DOHH2 (cell line): ENCODE results near the gene PBOV1.

Source experiments
- H3F3A ChIP-seq: fragments of 200-600 bp; sonication (generic), shearing (Covaris generic); 2 replicates; pipeline ENCODE4 v1.6.0; 2016; ENCODE audit warnings: antibody characterized with exemption, mild to moderate bottlenecking; ENCODE audit not compliant: control insufficient read depth, insufficient read depth
- H3K27ac ChIP-seq: fragments of 200-600 bp; sonication (generic); 2 replicates; pipeline ENCODE4 v1.5.1; 2014; ENCODE audit warnings: low read depth, mild to moderate bottlenecking, low read length, moderate library complexity
- H3K27me3 ChIP-seq: fragments of 200-600 bp; sonication (generic); 2 replicates; pipeline ENCODE4 v1.6.1; 2014; ENCODE audit warnings: mild to moderate bottlenecking, low read length, mixed read lengths; ENCODE audit not compliant: control insufficient read depth
- H3K36me3 ChIP-seq: fragments of 200-600 bp; sonication (generic); 2 replicates; pipeline ENCODE4 v1.6.1; 2014; ENCODE audit warnings: mild to moderate bottlenecking, low read length, moderate library complexity, mixed read lengths; ENCODE audit not compliant: control insufficient read depth
- H3K4me1 ChIP-seq: fragments of 200-600 bp; sonication (generic); 2 replicates; pipeline ENCODE4 v1.6.1; 2014; ENCODE audit warnings: mild to moderate bottlenecking, low read length, mixed read lengths; ENCODE audit not compliant: control insufficient read depth
- H3K4me2 ChIP-seq: fragments of 200-600 bp; sonication (generic); 2 replicates; pipeline ENCODE4 v1.6.0; 2014; ENCODE audit warnings: mild to moderate bottlenecking, low read length, moderate library complexity
- H3K4me3 ChIP-seq: fragments of 200-600 bp; sonication (generic); 2 replicates; pipeline ENCODE4 v1.5.1; 2014; ENCODE audit warnings: mild to moderate bottlenecking, low read length, mixed read lengths
- H3K79me2 ChIP-seq: fragments of 200-600 bp; sonication (generic); 2 replicates; pipeline ENCODE4 v1.6.1; 2014; ENCODE audit warnings: mild to moderate bottlenecking, low read length, mixed read lengths; ENCODE audit not compliant: control insufficient read depth
- H3K9me2 ChIP-seq: fragments of 200-600 bp; sonication (generic); replicated peaks from 2 replicates; pipeline ENCODE4 v1.6.1; 2014; ENCODE audit warnings: mild to moderate bottlenecking, low read length, mixed read lengths; ENCODE audit not compliant: control insufficient read depth
- H3K9me3 ChIP-seq: fragments of 200-600 bp; sonication (generic); 2 replicates; pipeline ENCODE4 v1.6.1; 2014; ENCODE audit warnings: antibody characterized with exemption, low read length, mixed read lengths; ENCODE audit not compliant: control insufficient read depth, insufficient read depth
- H4K20me1 ChIP-seq: fragments of 200-600 bp; sonication (generic); 2 replicates; pipeline ENCODE4 v1.6.0; 2014; ENCODE audit warnings: low read depth, mild to moderate bottlenecking, antibody characterized with exemption, low read length, moderate library complexity; ENCODE audit not compliant: control insufficient read depth, insufficient read depth
- EZH2phosphoT487 ChIP-seq: fragments of 200-600 bp; sonication (generic); IDR thresholded peaks from 2 replicates; pipeline ENCODE4 v1.6.1; 2017; ENCODE audit warnings: borderline replicate concordance, mild to moderate bottlenecking, antibody characterized with exemption, low read length, moderate library complexity, mixed read lengths
- TF ChIP-seq, protein P1 (sequence below): fragments of 200-600 bp; sonication (generic); IDR thresholded peaks from one replicate; pipeline ENCODE4 v1.5.1; 2014; ENCODE audit warnings: antibody characterized with exemption, mild to moderate bottlenecking, low read depth, low read length; ENCODE audit not compliant: poor library complexity, severe bottlenecking

The PBOV1 gene

DNA sequence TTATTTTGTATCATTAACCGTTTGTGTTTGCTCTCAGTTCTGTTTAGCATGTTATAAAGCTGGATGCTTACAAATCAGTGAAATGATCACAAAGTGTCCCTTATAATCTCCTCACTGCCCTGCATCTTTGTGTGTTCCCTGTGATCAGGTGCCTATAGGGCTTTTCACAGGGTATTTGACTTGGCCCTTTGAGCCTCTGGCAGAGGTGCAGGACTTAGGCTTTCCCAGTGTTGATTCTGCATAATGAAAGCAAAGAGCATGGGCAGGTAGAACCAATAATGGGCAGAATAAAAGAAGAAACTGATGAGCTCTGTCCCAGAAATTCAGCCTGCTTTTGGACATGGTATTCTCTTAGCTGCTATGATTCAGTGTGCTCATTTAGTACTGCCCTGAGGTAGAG is 16.9 kb upstream of the PBOV1 start:
- peaks cover 7% of the 10 kb centered on the region for H3K4me1 ChIP-seq
- H3K9me3 ChIP-seq = no peaks in the 10 kb centered on the region
- no peaks in the 10 kb centered on the region for H4K20me1 ChIP-seq
- no peaks in the 10 kb centered on the region for H3K9me2 ChIP-seq
- no peak for TF ChIP-seq EZH2phosphoT487
- TF ChIP-seq, protein P1, sequence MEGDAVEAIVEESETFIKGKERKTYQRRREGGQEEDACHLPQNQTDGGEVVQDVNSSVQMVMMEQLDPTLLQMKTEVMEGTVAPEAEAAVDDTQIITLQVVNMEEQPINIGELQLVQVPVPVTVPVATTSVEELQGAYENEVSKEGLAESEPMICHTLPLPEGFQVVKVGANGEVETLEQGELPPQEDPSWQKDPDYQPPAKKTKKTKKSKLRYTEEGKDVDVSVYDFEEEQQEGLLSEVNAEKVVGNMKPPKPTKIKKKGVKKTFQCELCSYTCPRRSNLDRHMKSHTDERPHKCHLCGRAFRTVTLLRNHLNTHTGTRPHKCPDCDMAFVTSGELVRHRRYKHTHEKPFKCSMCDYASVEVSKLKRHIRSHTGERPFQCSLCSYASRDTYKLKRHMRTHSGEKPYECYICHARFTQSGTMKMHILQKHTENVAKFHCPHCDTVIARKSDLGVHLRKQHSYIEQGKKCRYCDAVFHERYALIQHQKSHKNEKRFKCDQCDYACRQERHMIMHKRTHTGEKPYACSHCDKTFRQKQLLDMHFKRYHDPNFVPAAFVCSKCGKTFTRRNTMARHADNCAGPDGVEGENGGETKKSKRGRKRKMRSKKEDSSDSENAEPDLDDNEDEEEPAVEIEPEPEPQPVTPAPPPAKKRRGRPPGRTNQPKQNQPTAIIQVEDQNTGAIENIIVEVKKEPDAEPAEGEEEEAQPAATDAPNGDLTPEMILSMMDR = no peak
- no peak overlapping the region for H3K27ac ChIP-seq
- H3K27me3 ChIP-seq = no peaks in the 10 kb centered on the region
- no peaks in the 10 kb centered on the region for H3F3A ChIP-seq
- no peak overlapping the region for H3K4me3 ChIP-seq
- H3K79me2 ChIP-seq = no peaks in the 10 kb centered on the region
- no peaks in the 10 kb centered on the region for H3K36me3 ChIP-seq
- no peak overlapping the region for H3K4me2 ChIP-seq

DNA sequence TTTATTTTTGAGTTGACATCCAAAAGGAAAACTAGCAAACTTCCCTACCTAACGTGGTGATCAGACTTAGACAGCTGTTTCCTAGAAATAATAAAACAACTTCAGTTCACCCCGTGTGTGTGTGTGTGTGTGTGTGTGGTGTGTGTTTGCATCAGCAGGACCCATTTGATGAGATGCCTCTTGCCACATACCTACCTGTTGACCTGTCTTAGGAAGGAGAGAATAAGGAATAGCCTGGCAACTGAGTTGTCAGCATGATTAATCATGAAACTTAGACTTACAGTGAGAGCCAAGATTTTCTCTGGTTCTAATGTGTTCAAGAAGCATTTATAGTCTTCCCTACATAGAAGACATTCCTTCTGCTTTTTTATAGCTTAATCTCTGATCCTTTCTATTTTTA is 16.1 kb upstream of the PBOV1 start:
- Histone ChIP-seq H4K20me1 (no peaks in the 10 kb centered on the region), H3F3A (no peaks in the 10 kb centered on the region), H3K9me3 (no peaks in the 10 kb centered on the region), H3K9me2 (no peaks in the 10 kb centered on the region), H3K27me3 (no peaks in the 10 kb centered on the region), H3K36me3 (no peaks in the 10 kb centered on the region), H3K79me2 (no peaks in the 10 kb centered on the region), H3K27ac (no peak overlapping the region), H3K4me2 (no peak overlapping the region), H3K4me1 (peaks cover 7% of the 10 kb centered on the region), H3K4me3 (no peak overlapping the region)
- TF ChIP-seq, protein P1 = no peak
- no peak for TF ChIP-seq EZH2phosphoT487

DNA sequence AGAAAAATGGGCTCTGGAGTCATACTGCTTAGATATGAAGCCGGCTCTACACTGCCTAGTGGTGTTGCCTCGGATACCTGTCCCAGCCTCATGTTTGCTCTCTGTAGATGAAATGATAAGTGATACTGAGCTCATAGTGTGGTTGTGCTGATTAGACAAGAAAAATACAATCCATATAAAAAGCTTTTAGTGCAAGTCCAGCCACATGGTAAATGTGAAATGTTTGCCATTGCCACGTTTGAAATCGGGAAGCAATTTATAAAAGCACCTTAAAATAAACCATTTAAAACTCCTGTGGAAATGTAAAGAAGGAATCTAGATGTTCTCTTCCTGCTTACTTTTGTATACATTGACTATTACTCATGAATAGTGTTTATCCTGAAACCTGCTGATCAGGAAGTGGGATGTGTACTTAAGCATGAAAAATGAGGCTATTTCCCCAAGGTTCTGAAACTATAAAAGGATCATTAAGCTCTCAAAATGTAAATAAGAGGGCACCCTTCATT is 13.1 kb upstream of the PBOV1 start:
- Histone ChIP-seq H3K4me3 (no peak overlapping the region), H3K36me3 (no peaks in the 10 kb centered on the region), H3K79me2 (no peaks in the 10 kb centered on the region), H3K9me3 (no peaks in the 10 kb centered on the region), H4K20me1 (no peaks in the 10 kb centered on the region), H3K4me2 (no peak overlapping the region), H3F3A (no peaks in the 10 kb centered on the region), H3K27me3 (no peaks in the 10 kb centered on the region), H3K9me2 (no peaks in the 10 kb centered on the region), H3K4me1 (peaks cover 7% of the 10 kb centered on the region), H3K27ac (no peak overlapping the region)
- TF ChIP-seq, protein P1 = no peak
- TF ChIP-seq EZH2phosphoT487 = no peak
